ENCODE measurements around the gene HID1.

- TF ChIP-seq GATA2 (IDR thresholded peaks at IDR 0.05; ENCODE audit: low read depth, low read length) (no peak), GATA3 (IDR thresholded peaks at IDR 0.05; ENCODE audit: low read depth, low read length) (no peak)
Measured at GRCh38 chr17:74916851-74917199, 55.7 kb downstream of the HID1 start.
